Testis (tissue), 3 donors: ENCODE data around the gene TMEM273. TPM values are rescaled to one million over a fixed set of nuclear protein-coding genes. Genes with fewer than 3 reads are reported as not detected.

ENCODE experiments used
- DNase-seq: peaks from one replicate; pipeline ENCODE4 v3.0.0-alpha.2; 2019
- H3K27ac ChIP-seq, 2 donors: fragments of 200-600 bp; sonication (generic); one replicate each; pipeline ENCODE4 v1.5.1; 2019
- H3K27me3 ChIP-seq: fragments of 200-600 bp; sonication (generic); one replicate; pipeline ENCODE4 v1.5.1; 2019
- H3K36me3 ChIP-seq: fragments of 200-600 bp; sonication (generic); one replicate; pipeline ENCODE4 v1.5.1; 2017; ENCODE audit warnings: low read depth; ENCODE audit errors: missing control alignments
- H3K4me1 ChIP-seq: fragments of 200-600 bp; sonication (generic); one replicate; pipeline ENCODE4 v1.5.1; 2019
- H3K4me3 ChIP-seq, 2 donors: fragments of 200-600 bp; sonication (generic); one replicate each; pipeline ENCODE4 v1.5.1; 2017 to 2019
- H3K9me3 ChIP-seq: fragments of 200-600 bp; sonication (generic); one replicate; pipeline ENCODE4 v1.5.1; 2017
- CTCF ChIP-seq, 3 experiments: fragments of 450-650 bp in 2 of 3; fragments of 200-600 bp in 1 of 3; sonication (generic) in 1 of 3; IDR thresholded peaks; one replicate each; pipeline ENCODE4 v1.5.1; 2016 to 2019; ENCODE audit warnings: antibody characterized with exemption in 3 of 3, mild to moderate bottlenecking in 2 of 3, moderate library complexity in 1 of 3
- POLR2A ChIP-seq: fragments of 450-650 bp; IDR thresholded peaks from one replicate; pipeline ENCODE4 v1.6.1; 2017; ENCODE audit warnings: antibody characterized with exemption, mild to moderate bottlenecking, moderate library complexity
- whole genome bisulfite sequencing, 2 donors: methylation state at CpG; one replicate each; pipeline ENCODE4 v1.1.5; 2018; 5-methylcytosine and 5-hydroxymethylcytosine counted together
- intact Hi-C: fragments of 100-400 bp; cut with DNase I; formaldehyde crosslinking; loops from one replicate; pipeline ENCODE4 v1.15.1; 2023; ENCODE audit warnings: low total_unique reads
- polyA plus RNA-seq: library from polyadenylated mRNA; stranded (reverse); fragments of 350-450 nt; fragmentation: Illumina TruSeq; extraction: RNeasy Lipid Tissue Mini Kit (QIAGEN cat#74804); gene quantifications from one replicate; pipeline ENCODE4 v1.2.3, GENCODE V29; 2014; ENCODE audit warnings: low read depth, low replicate concordance; ENCODE audit not compliant: insufficient read depth
- total RNA-seq, 2 donors: library from RNA; depleted of rRNA; stranded (reverse); fragments of >200 nt; gene quantifications; one replicate each; pipeline ENCODE4 v1.2.3, GENCODE V29; 2016

TMEM273 gene
- total and polyA plus RNA-seq, 3 donors from 2014 or later: 4.5 to 8.2 (median 5.3) TPM

- H3K27me3 ChIP-seq: no peaks in the 10 kb centered on the region
- no peak overlapping the region for H3K27ac ChIP-seq
- H3K4me1 ChIP-seq: no peaks in the 10 kb centered on the region
- WGBS, 2 donors: 44 to 62% methylated on average over 6 to 8 of the region's 8 CpGs
- DNase-seq: peak; percentile 28
- intact Hi-C loops: no loop called here
- H3K9me3 ChIP-seq: no peaks in the 10 kb centered on the region
- no peaks in the 10 kb centered on the region for H3K36me3 ChIP-seq
- H3K4me3 ChIP-seq: no peak overlapping the region
- TF ChIP-seq POLR2A (no peak), CTCF (IDR thresholded peaks at IDR 0.05) (peak; percentile 7 to 39 (median 30))
Observed at GRCh38 chr10:49161411-49161997, 26.7 kb downstream of the TMEM273 start.

- H3K36me3 ChIP-seq: no peaks in the 10 kb centered on the region
- H3K27ac ChIP-seq: no peak overlapping the region
- TF ChIP-seq CTCF (IDR thresholded peaks at IDR 0.05) (no peak), POLR2A (no peak)
- DNase-seq: no peak
- WGBS, 2 donors: 97 to 99% methylated on average over 4 to 5 of the region's 5 CpGs
- intact Hi-C loops: no loop called here
- no peaks in the 10 kb centered on the region for H3K27me3 ChIP-seq
- no peak overlapping the region for H3K4me3 ChIP-seq
- H3K9me3 ChIP-seq: no peaks in the 10 kb centered on the region
- H3K4me1 ChIP-seq: no peaks in the 10 kb centered on the region
Observed at GRCh38 chr10:49160814-49161213, 27.4 kb downstream of the TMEM273 start.

GRCh38 chr10:49160110-49160509, 28.1 kb downstream of the TMEM273 start:
- Histone ChIP-seq H3K9me3 (no peaks in the 10 kb centered on the region), H3K36me3 (no peaks in the 10 kb centered on the region), H3K27ac (no peak overlapping the region), H3K4me3 (no peak overlapping the region), H3K4me1 (no peaks in the 10 kb centered on the region), H3K27me3 (no peaks in the 10 kb centered on the region)
- no peak for TF ChIP-seq POLR2A
- no peak for TF ChIP-seq CTCF (IDR thresholded peaks at IDR 0.05)
- intact Hi-C loops: no loop called here
- WGBS, 2 donors: 90 to 93% methylated on average over 5 of the region's 5 CpGs
- no peak for DNase-seq

GRCh38 chr10:49158915-49159314, 29.3 kb downstream of the TMEM273 start:
- no peaks in the 10 kb centered on the region for H3K36me3 ChIP-seq
- H3K27me3 ChIP-seq: no peaks in the 10 kb centered on the region
- WGBS, 2 donors: 76 to 80% methylated on average over 3 of the region's 3 CpGs
- no peak for DNase-seq
- no peaks in the 10 kb centered on the region for H3K9me3 ChIP-seq
- no peak overlapping the region for H3K4me3 ChIP-seq
- TF ChIP-seq POLR2A (no peak), CTCF (IDR thresholded peaks at IDR 0.05) (no peak)
- intact Hi-C loops: no loop called here
- no peak overlapping the region for H3K27ac ChIP-seq
- H3K4me1 ChIP-seq: no peaks in the 10 kb centered on the region

- H3K27me3 ChIP-seq: no peaks in the 10 kb centered on the region
- H3K27ac ChIP-seq: no peak overlapping the region
- H3K4me1 ChIP-seq: no peaks in the 10 kb centered on the region
- no peaks in the 10 kb centered on the region for H3K9me3 ChIP-seq
- no peak overlapping the region for H3K4me3 ChIP-seq
- intact Hi-C loops: no loop called here
- no peak for DNase-seq
- H3K36me3 ChIP-seq: no peaks in the 10 kb centered on the region
- 79 to 85% methylated on average over 7 of the region's 7 CpGs for WGBS, 2 donors
- TF ChIP-seq CTCF (IDR thresholded peaks at IDR 0.05) (no peak), POLR2A (no peak)
Observed at GRCh38 chr10:49158404-49158803, 29.8 kb downstream of the TMEM273 start.
